ENCODE data around the gene REEP3. TPM values are rescaled to one million over a fixed set of nuclear protein-coding genes. Genes with fewer than 3 reads are reported as not detected.

REEP3 gene
- total RNA-seq, 1 donor from 2014 or later = 33.1 TPM

DNA sequence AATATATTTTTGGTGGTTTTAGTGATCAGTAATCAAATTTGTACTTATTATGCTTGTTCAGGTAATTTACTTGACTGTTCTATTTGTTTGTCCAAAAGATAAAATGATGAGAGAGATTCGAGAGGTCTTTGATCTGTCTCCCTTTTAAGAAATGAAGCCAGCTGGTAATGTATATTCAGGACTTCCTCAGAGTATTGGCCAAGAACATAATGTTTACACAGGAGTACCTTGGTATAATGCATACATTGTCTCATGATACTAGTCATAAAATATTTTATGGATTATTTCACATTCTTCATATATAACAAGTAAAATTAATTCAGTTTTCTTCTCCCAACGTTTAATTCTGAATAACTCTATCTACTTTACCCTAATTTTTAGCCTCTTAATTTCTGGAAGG lies 100.9 kb downstream of the REEP3 start:
- Mint-ChIP-seq H3K27ac (no peak overlapping the region), H3K9me3 (no peaks in the 10 kb centered on the region), H3K4me1 (no peaks in the 10 kb centered on the region), H3K4me3 (no peak overlapping the region), H3K27me3 (ENCODE audit: low read depth) (no peaks in the 10 kb centered on the region), H3K36me3 (peaks cover 24% of the 10 kb centered on the region)
- TF ChIP-seq, protein P1, sequence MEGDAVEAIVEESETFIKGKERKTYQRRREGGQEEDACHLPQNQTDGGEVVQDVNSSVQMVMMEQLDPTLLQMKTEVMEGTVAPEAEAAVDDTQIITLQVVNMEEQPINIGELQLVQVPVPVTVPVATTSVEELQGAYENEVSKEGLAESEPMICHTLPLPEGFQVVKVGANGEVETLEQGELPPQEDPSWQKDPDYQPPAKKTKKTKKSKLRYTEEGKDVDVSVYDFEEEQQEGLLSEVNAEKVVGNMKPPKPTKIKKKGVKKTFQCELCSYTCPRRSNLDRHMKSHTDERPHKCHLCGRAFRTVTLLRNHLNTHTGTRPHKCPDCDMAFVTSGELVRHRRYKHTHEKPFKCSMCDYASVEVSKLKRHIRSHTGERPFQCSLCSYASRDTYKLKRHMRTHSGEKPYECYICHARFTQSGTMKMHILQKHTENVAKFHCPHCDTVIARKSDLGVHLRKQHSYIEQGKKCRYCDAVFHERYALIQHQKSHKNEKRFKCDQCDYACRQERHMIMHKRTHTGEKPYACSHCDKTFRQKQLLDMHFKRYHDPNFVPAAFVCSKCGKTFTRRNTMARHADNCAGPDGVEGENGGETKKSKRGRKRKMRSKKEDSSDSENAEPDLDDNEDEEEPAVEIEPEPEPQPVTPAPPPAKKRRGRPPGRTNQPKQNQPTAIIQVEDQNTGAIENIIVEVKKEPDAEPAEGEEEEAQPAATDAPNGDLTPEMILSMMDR (IDR thresholded peaks at IDR 0.05; ENCODE audit: unreplicated experiment) = no peak
- no peak for DNase-seq (ENCODE audit: low spot score in 2 of 2, unreplicated experiment in 2 of 2)

- TF ChIP-seq, protein P1 (IDR thresholded peaks at IDR 0.05; ENCODE audit: unreplicated experiment) = no peak
- Mint-ChIP-seq H3K36me3 (peaks cover 14% of the 10 kb centered on the region), H3K4me3 (no peak overlapping the region), H3K27ac (peak overlapping the region; percentile 59), H3K27me3 (ENCODE audit: low read depth) (no peaks in the 10 kb centered on the region), H3K9me3 (no peaks in the 10 kb centered on the region), H3K4me1 (peaks cover 22% of the 10 kb centered on the region)
- DNase-seq (ENCODE audit: low spot score in 2 of 2, unreplicated experiment in 2 of 2) = no peak
These were observed 103.5 kb downstream of the REEP3 start for GRCh38 chr10:63624701-63625100.

- H3K27ac Mint-ChIP-seq = peak overlapping the region; percentile 97
- H3K36me3 Mint-ChIP-seq = peaks cover 8% of the 10 kb centered on the region
These were observed 106.2 kb downstream of the REEP3 start for GRCh38 chr10:63627396-63627795.

GRCh38 chr10:63627881-63628296 lies 106.7 kb downstream of the REEP3 start:
- Mint-ChIP-seq H3K9me3 (no peaks in the 10 kb centered on the region), H3K36me3 (peaks cover 5% of the 10 kb centered on the region), H3K27ac (peak overlapping the region; percentile 97), H3K27me3 (ENCODE audit: low read depth) (no peaks in the 10 kb centered on the region), H3K4me3 (no peak overlapping the region), H3K4me1 (peaks cover 31% of the 10 kb centered on the region)
- TF ChIP-seq, protein P1 (IDR thresholded peaks at IDR 0.05; ENCODE audit: unreplicated experiment) = no peak
- no peak for DNase-seq (ENCODE audit: low spot score in 2 of 2, unreplicated experiment in 2 of 2)

More at GRCh38 chr10:63627396-63627795, 106.2 kb downstream of the REEP3 start:
- Mint-ChIP-seq H3K4me3 (no peak overlapping the region), H3K9me3 (no peaks in the 10 kb centered on the region), H3K4me1 (peaks cover 31% of the 10 kb centered on the region), H3K27me3 (ENCODE audit: low read depth) (no peaks in the 10 kb centered on the region)
- TF ChIP-seq, protein P1 (IDR thresholded peaks at IDR 0.05; ENCODE audit: unreplicated experiment) = no peak
- DNase-seq (ENCODE audit: low spot score in 2 of 2, unreplicated experiment in 2 of 2) = no peak

DNA sequence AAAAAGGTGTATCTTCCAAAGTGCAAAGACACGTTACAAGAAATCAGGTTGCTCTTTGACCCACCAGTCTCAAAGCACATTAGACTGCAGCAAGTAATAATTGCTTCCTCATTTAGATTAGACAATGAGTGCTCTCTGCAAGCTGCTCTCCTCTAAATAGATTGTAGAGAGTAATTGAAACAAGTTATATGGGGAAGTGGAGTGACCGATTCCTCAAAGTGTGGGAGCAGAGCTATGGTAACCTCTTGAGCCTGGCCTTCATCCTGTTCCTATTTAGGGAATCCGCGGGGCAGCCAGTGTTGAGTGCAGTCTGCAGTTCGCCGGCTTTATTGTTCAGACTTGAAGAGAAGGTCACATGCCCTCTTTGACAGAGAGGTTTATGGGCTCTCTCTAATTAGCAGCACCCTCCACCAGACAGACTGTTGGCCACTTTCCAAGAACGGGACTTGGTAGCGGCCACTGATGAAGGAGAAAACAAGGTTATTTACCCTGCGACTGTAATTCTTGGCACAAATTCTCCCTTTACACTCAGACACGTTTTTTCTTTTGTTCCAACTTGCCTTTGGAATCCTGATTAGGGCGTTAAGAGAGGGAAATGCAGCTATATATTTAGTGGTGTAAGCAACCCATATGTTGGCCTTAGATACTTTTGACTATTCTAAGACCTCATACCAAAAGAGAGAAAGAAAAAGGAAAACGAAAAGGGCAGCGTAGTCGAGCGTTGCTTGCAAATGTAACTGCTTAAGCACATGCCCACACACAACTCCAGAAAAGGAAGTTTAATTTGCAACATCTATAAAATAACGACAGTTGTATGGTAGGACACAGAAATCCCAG lies 107.5 kb downstream of the REEP3 start:
- Mint-ChIP-seq H3K27me3 (ENCODE audit: low read depth) (no peaks in the 10 kb centered on the region), H3K36me3 (no peaks in the 10 kb centered on the region), H3K4me1 (peaks cover 34% of the 10 kb centered on the region), H3K4me3 (peak overlapping the region; percentile 88), H3K27ac (peak overlapping the region; percentile 97), H3K9me3 (no peaks in the 10 kb centered on the region)
- TF ChIP-seq, protein P1 (IDR thresholded peaks at IDR 0.05; ENCODE audit: unreplicated experiment) = no peak
- peak in 1 of 2 experiments; percentile 49 for DNase-seq (ENCODE audit: low spot score in 2 of 2, unreplicated experiment in 2 of 2)

All from mesothelial cell of epicardium (in vitro differentiated cells).